HG02943 (cell line): ENCODE data around the gene TMEM129.

Experiments
- ATAC-seq: cut with Tn5 transposase; IDR thresholded peaks from one replicate; pipeline ENCODE4 v1.9.1; 2021; ENCODE audit warnings: mild to moderate bottlenecking, low read depth, moderate library complexity; ENCODE audit not compliant: unreplicated experiment

The TMEM129 gene

GRCh38 chr4:1723131-1723801 is 2.1 kb upstream of the TMEM129 start:
- no peak for ATAC-seq

- no peak for ATAC-seq
These were observed 1.5 kb upstream of the TMEM129 start for GRCh38 chr4:1722551-1723118.

GRCh38 chr4:1721666-1722550 is 785 bp upstream of the TMEM129 start:
- ATAC-seq, result peak; percentile 3

GRCh38 chr4:1720163-1720983 is 750 bp downstream of the TMEM129 start:
- ATAC-seq, result peak; percentile 14

GRCh38 chr4:1718095-1718850 is 2.9 kb downstream of the TMEM129 start:
- no peak for ATAC-seq

- ATAC-seq, result no peak
These were observed 3.7 kb downstream of the TMEM129 start for GRCh38 chr4:1717129-1718094.

GRCh38 chr4:1716065-1716945 is 4.8 kb downstream of the TMEM129 start:
- no peak for ATAC-seq

GRCh38 chr4:1715002-1715758 is 5.9 kb downstream of the TMEM129 start:
- no peak for ATAC-seq

- ATAC-seq, result no peak
These were observed 6.7 kb downstream of the TMEM129 start for GRCh38 chr4:1714303-1715001.

GRCh38 chr4:1713003-1713851 is 7.9 kb downstream of the TMEM129 start:
- ATAC-seq, result peak; percentile 16

- ATAC-seq, result peak; percentile 72
These were observed 8.7 kb downstream of the TMEM129 start, which contains the start of gene SLBP for GRCh38 chr4:1712216-1713002. Gene SLBP (minus strand): TSS chr4:1712319. CDS start chr4:1712188, 131 bp downstream.

GRCh38 chr4:1711571-1712215 is 9.4 kb downstream of the TMEM129 start:
- no peak for ATAC-seq

GRCh38 chr4:1711055-1711570 is 10.0 kb downstream of the TMEM129 start:
- ATAC-seq, result no peak

GRCh38 chr4:1708581-1708980 is 12.5 kb downstream of the TMEM129 start:
- no peak for ATAC-seq
